ENCODE measurements around the gene MTNR1A.

MTNR1A gene

GRCh38 chr4:186592966-186593586 is 37.7 kb upstream of the MTNR1A start:
- Histone ChIP-seq H3K4me1 (ENCODE audit: low read length) (no peaks in the 10 kb centered on the region), H4K20me1 (ENCODE audit: insufficient read depth, low read length) (no peaks in the 10 kb centered on the region), H3K9ac (ENCODE audit: low read length) (no peak overlapping the region), H3K36me3 (replicated peaks; ENCODE audit: low read depth, low read length) (no peaks in the 10 kb centered on the region), H3K4me3 (ENCODE audit: low read length) (no peak overlapping the region), H2AFZ (ENCODE audit: low read depth, low read length) (no peak overlapping the region), H3K9me3 (ENCODE audit: insufficient read depth, low read length) (no peaks in the 10 kb centered on the region), H3K27me3 (ENCODE audit: low read depth, low read length) (no peaks in the 10 kb centered on the region), H3K4me2 (ENCODE audit: low read length) (no peak overlapping the region), H3K79me2 (ENCODE audit: low read length) (no peaks in the 10 kb centered on the region), H3K27ac (ENCODE audit: low read length) (no peak overlapping the region)
- TF ChIP-seq EZH2phosphoT487 (IDR thresholded peaks at IDR 0.05; ENCODE audit: low read depth) (no peak), CTCF (IDR thresholded peaks at IDR 0.05; ENCODE audit: low read depth, low read length) (no peak)

GRCh38 chr4:186592445-186592844 is 37.1 kb upstream of the MTNR1A start:
- H3K9me3 ChIP-seq (ENCODE audit: insufficient read depth, low read length), result no peaks in the 10 kb centered on the region
- H3K27me3 ChIP-seq (ENCODE audit: low read depth, low read length), result no peaks in the 10 kb centered on the region
- TF ChIP-seq EZH2phosphoT487 (IDR thresholded peaks at IDR 0.05; ENCODE audit: low read depth) (no peak), CTCF (IDR thresholded peaks at IDR 0.05; ENCODE audit: low read depth, low read length) (no peak)
- H3K79me2 ChIP-seq (ENCODE audit: low read length), result no peaks in the 10 kb centered on the region
- no peak overlapping the region for H3K27ac ChIP-seq (ENCODE audit: low read length)
- H4K20me1 ChIP-seq (ENCODE audit: insufficient read depth, low read length), result no peaks in the 10 kb centered on the region
- H3K4me1 ChIP-seq (ENCODE audit: low read length), result no peaks in the 10 kb centered on the region
- H3K9ac ChIP-seq (ENCODE audit: low read length), result no peak overlapping the region
- H3K4me3 ChIP-seq (ENCODE audit: low read length), result no peak overlapping the region
- no peak overlapping the region for H3K4me2 ChIP-seq (ENCODE audit: low read length)
- H3K36me3 ChIP-seq (replicated peaks; ENCODE audit: low read depth, low read length), result no peaks in the 10 kb centered on the region
- H2AFZ ChIP-seq (ENCODE audit: low read depth, low read length), result no peak overlapping the region

- Histone ChIP-seq H3K27ac (ENCODE audit: low read length) (no peak overlapping the region), H3K27me3 (ENCODE audit: low read depth, low read length) (no peaks in the 10 kb centered on the region), H4K20me1 (ENCODE audit: insufficient read depth, low read length) (no peaks in the 10 kb centered on the region), H2AFZ (ENCODE audit: low read depth, low read length) (no peak overlapping the region), H3K36me3 (replicated peaks; ENCODE audit: low read depth, low read length) (no peaks in the 10 kb centered on the region), H3K4me3 (ENCODE audit: low read length) (no peak overlapping the region), H3K4me2 (ENCODE audit: low read length) (no peak overlapping the region), H3K9ac (ENCODE audit: low read length) (no peak overlapping the region), H3K79me2 (ENCODE audit: low read length) (no peaks in the 10 kb centered on the region), H3K9me3 (ENCODE audit: insufficient read depth, low read length) (no peaks in the 10 kb centered on the region), H3K4me1 (ENCODE audit: low read length) (no peaks in the 10 kb centered on the region)
- no peak for TF ChIP-seq CTCF (IDR thresholded peaks at IDR 0.05; ENCODE audit: low read depth, low read length)
- no peak for TF ChIP-seq EZH2phosphoT487 (IDR thresholded peaks at IDR 0.05; ENCODE audit: low read depth)
Measured at GRCh38 chr4:186591651-186592050, 36.3 kb upstream of the MTNR1A start.

GRCh38 chr4:186588503-186588902 is 33.1 kb upstream of the MTNR1A start:
- no peaks in the 10 kb centered on the region for H3K27me3 ChIP-seq (ENCODE audit: low read depth, low read length)
- no peak overlapping the region for H3K27ac ChIP-seq (ENCODE audit: low read length)
- no peak overlapping the region for H3K4me3 ChIP-seq (ENCODE audit: low read length)
- H3K79me2 ChIP-seq (ENCODE audit: low read length), result no peaks in the 10 kb centered on the region
- no peaks in the 10 kb centered on the region for H4K20me1 ChIP-seq (ENCODE audit: insufficient read depth, low read length)
- no peaks in the 10 kb centered on the region for H3K4me1 ChIP-seq (ENCODE audit: low read length)
- no peak overlapping the region for H3K9ac ChIP-seq (ENCODE audit: low read length)
- no peak overlapping the region for H3K4me2 ChIP-seq (ENCODE audit: low read length)
- TF ChIP-seq CTCF (IDR thresholded peaks at IDR 0.05; ENCODE audit: low read depth, low read length) (no peak), EZH2phosphoT487 (IDR thresholded peaks at IDR 0.05; ENCODE audit: low read depth) (no peak)
- no peaks in the 10 kb centered on the region for H3K36me3 ChIP-seq (replicated peaks; ENCODE audit: low read depth, low read length)
- H3K9me3 ChIP-seq (ENCODE audit: insufficient read depth, low read length), result no peaks in the 10 kb centered on the region
- H2AFZ ChIP-seq (ENCODE audit: low read depth, low read length), result no peak overlapping the region

Measured in OCI-LY3 (cell line).